ENCODE results near the gene LRRC74A.

The LRRC74A gene

GRCh38 chr14:76826122-76826521, at the start of gene LRRC74A:
LRRC74A (plus strand) TSS chr14:76826408; CDS start chr14:76826698, 290 bp downstream.
- no peak for DNase-seq

GRCh38 chr14:76776428-76777251, 49.6 kb upstream of the LRRC74A start:
- no peak for DNase-seq

DNA sequence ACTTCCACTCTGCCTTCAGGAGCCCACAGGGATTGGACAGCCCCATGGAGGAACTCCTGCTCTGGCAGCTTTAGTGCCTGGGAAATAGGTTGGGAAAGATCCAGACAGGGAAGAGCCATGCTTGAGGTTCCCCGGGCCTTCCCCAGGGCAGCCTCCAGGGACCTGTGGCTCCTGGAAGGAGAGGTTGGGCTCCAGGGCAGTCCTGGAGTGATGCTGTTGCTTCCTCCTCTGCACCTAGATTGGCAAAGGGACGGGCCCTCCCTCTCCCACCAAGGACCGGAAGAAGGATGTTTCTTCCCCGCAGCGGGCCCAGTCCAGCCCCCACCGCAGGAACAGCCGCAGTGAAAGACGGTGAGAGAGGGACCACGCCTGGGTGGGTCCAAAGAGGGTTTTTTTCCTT, 48.5 kb upstream of the LRRC74A start:
- DNase-seq, result no peak

DNA sequence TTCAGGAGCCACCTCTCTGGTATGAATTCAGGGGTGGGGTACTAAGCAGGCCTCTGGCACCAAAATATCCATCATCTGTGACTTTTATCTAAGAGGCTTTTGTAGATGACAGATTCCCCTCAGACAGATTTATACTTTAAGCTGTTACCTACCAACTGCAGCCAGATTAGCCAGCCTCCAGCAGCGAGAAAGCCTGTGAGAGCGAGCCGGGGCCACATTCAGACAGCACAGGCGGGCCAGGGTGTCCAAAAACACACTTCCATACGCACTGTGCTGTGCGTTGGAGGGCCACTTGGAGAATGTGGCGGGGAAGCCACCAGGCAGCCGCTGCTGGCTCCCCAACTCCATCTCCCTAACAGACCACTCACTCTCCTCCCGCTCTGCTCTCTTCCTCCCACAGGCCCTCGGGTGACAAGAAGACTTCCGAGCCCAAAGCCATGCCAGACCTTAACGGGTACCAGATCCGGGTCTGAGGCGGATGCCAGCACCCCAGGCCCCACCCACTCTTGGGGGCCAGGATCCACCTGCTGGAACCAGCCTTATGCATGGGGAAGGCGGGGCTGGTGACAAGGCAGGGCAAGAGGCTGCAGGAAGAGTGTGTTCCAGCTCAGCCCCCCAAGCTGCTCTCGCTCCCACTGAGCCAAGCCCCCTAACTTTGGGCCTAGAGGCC, 47.5 kb upstream of the LRRC74A start:
- DNase-seq, result no peak

DNA sequence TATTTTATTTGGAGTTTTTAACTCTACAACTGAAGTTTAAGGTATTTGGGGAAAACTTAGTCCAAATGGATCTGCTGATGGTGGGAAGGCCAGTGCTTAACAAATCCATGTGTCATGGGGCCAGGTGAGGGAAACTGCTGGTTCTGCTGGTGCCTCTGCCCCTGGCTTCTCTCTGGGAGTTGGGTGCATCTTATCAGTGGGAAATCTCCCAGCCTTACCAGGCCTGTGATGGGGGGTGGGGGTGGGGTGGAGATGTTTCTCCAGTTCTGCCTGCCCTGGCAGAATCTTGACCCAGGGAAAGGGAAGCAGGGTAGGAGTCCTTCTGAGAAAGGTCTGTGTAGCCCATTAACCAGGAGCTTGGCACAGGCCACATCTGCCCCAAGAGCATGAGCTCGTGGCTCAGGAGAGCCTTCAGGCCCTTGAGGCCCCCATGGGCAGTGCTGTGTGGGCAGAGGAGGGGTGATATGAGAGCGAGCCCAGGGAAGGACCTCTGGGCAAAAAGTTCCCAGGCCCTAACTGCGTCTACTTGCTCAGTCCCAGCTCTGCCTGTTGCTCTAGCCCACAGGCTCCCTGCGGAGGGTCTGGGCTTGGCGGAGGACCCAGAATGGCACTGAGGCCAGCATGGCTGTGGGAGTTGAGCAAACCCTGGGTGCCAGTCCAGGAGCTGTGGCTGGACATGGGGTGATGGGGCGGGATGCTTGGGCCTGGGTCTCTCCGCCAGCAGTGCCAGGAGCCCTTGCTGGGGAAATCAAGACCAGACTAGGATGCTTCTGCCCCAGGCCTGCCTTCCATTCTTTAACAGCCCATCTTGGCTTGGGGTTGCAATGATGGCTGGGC, 46.8 kb upstream of the LRRC74A start:
- no peak for DNase-seq

DNA sequence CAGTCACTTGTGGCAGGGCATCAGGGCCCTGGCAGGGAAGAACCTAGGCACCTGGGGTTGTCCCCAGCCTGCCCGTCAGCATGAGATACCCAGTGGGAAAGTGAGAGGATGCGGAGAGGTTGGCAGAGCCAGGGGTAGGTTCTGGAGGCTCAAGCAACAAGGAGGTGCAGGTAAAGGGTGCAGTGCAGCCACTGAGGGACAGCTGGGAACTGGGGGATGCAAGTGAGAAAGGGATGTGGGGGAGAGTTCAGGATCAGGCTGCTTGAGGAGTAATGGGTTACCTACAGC, 46.2 kb upstream of the LRRC74A start:
- DNase-seq, result no peak

DNA sequence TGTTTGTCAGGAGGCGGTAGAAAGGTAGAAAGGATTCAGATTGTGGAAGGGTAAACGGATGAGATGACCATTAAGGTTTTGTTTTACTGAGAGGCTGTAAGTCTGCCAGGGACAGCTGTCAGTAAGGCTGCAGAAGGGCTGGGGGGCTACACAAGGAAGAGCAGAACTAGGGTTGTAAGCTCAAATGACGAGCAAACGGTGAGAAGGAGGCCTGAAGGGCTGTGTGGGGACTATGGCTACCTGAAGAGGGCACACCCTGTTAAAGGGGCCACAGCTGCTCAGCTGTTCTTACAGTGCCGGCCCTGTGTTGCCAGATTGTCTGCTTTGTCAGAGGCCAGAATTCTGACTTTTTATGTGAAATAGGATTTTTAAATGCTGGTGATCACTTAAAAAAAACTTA, 45.8 kb upstream of the LRRC74A start:
- no peak for DNase-seq

- no peak for DNase-seq
These were observed 45.1 kb upstream of the LRRC74A start for GRCh38 chr14:76780875-76781647.

GRCh38 chr14:76781648-76782051, 44.6 kb upstream of the LRRC74A start:
- no peak for DNase-seq

- no peak for DNase-seq
These were observed 43.9 kb upstream of the LRRC74A start for GRCh38 chr14:76782115-76782884.

DNA sequence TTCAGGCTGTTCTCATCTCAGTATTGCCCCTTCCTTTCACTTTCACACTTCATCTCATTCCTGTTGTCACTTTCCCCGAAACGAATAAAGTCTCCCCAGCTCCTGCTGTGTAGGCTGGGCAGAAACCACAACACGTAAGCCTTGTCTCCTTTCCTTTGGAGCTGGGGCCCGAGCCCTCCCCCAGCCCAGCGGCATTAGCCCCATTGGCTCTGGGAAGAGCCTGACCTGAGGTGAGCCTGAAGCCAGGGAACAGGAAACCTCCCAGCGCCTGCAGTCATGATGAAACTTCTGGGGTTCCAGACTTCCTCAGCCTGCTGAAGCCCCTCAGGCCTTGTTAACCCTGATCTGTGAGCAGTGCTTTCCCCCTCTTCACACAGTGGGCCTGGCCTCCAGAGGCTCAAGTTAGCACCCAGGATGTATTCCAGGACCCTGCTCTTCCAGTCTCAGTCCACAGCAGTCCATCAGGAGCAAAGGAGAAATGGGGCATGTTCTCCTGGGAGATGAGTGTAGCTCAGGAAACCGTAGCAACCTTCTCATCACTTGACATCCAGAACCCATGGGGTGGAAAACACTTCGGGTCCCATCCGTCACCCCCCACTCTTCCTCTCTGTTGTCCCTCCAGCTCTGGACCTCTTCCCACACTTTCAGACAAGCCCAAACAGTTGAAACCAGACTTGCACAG, 43.2 kb upstream of the LRRC74A start:
- no peak for DNase-seq

DNA sequence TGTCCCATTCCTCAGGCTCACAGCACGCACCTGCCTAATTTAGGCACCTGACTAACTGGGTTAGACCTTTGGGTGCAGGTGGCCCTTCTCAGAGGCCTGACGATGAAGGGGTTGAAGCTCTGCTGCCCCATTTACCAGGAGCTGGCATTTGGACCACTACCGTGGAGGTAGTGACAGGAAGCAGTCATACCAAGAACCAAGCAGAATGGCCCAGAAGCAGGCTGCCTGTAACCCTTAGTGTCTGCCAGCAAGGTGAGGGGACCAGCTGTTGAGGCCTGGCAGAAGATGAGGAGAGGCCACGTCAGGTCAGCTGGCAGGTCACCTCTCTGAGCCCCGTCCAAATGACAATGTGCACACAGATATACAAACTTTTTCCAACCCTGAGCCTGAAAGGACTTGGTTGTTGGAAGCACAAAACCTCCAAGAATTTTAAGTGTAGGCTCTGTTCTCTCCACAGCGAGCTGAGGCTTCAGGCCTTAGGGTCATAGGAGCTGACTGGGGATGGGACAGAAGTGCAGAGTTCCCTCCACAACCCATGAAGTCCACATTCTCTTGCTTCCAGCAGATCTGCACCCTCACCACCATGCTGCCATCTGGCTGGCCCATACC, 41.8 kb upstream of the LRRC74A start:
- no peak for DNase-seq

- DNase-seq, result peak; percentile 22
These were observed 41.3 kb upstream of the LRRC74A start for GRCh38 chr14:76784881-76785280.

DNA sequence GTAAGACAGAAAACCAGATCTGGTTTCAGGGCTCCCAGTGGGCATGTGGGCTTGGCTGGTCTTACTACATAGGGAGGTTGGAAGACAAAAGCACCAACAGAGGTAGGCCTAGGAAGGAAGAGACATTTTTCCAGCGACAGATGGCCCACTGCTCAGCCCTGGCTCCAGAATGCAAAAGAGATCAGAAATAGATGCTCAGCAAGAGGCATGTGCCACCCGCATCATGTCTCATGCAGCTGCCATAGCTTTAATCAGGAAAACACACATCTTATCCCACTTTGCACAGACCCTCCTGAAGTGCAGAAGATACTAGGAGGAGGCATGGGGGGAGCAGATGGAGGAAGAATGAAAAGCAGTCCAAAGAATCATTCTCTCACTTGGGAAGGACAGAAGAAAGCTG, 39.6 kb upstream of the LRRC74A start:
- no peak for DNase-seq

- DNase-seq, result no peak
These were observed 33.8 kb upstream of the LRRC74A start for GRCh38 chr14:76792422-76792821.

DNA sequence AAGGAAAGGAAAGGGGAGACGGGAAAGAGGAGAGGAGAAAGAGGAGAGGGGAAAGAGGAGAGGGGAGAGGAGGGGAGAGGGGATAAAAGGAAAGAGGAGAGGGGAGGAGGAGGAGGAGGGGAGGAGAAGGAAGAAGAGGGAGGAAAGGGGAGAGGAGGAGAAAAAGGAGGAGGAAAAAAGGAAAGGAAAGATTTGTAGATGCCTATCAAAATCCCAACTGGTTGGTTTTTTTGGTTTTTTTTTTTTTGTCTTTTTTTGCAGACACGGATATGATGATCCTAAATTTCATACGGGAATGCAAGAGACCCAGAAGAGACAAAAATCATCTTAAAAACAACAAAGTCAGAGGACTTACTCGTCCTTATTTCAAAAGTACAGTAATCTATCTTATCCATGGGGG, 32.9 kb upstream of the LRRC74A start:
- no peak for DNase-seq

DNA sequence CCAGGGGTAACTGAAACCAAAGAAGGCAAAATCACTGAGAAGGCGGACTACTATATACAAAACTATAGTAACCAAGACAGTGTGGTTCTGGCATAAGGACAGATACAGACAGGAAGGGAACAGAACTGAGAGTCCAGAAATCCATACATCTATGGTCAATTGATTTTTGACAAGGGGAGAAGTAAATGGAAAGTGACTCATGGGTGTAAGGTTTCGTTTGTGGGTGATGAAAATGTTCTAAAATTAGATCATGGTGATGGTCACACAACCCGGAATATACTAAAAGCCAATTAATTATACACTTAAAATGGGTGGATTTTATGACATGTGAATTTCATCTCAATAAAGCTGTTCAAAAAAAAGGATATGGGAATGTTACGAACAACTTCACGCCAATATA, 32.3 kb upstream of the LRRC74A start:
- no peak for DNase-seq

DNA sequence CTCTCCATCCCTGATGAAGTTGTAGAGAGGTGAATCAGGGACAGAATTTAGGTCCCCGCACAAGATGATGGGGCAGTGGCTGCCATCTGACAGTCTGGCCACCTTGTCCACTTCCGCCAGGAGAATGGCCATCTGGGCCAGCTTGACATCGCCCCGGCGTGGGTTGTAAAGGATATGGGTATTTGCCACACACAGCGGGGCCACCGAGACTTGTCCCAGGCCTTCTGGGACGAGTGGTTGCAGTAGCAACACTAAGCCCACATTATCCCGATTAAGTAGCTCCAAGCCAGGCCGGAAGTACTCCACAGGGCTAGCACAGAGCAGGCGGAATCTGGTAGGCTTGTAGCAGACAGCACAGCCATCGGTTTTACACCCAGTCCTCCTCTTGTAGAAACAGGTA, 19.8 kb upstream of the LRRC74A start:
- no peak for DNase-seq

DNA sequence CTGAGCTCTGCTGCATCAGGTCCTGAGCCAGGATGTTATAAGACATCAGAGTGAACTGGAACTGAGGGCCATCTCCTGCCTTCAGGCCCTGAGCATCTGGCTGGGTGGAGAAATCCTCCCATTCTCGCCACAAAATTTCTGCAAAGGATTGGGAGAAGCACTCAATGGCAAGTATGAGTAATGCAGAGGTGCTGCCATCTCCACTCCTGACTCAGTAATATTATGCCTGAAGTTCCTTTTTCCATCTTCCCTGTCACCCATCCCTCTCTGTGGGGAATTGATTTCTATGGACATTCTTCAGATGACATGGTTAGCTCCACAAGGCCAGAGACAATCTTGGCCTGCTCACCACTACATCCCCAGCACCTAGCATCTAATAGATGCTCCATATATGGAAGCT, 18.2 kb upstream of the LRRC74A start:
- no peak for DNase-seq

GRCh38 chr14:76808990-76809389, 17.2 kb upstream of the LRRC74A start:
- no peak for DNase-seq

DNA sequence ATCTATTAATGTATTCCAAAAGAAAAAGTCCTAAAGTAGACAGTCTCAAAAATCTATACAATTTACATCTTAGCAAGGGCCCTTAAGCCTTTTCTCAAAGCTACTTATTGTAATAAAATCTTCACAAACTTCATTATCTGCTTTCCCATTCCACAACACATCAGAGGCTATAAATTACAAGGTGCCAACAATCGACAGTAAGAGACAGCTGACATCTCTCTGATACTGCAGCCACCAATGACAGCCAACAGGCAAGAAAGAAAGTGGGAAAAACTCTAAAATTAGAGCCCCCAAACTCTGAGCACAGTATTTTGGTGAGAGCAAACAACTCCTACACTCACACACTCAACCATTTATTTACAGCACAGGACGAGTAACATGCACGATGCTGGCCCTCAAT, 15.7 kb upstream of the LRRC74A start:
- DNase-seq, result no peak

All from activated CD4-positive, alpha-beta T cell treated with anti-CD3 and anti-CD28 coated beads for 1 hour (primary cell).